ENCODE measurements around the gene PHTF2. TPM values are rescaled to one million over a fixed set of nuclear protein-coding genes. Genes with fewer than 3 reads are reported as not detected.

The PHTF2 gene
- total RNA-seq, 1 donor from 2014 or later, result 27.0 TPM

DNA sequence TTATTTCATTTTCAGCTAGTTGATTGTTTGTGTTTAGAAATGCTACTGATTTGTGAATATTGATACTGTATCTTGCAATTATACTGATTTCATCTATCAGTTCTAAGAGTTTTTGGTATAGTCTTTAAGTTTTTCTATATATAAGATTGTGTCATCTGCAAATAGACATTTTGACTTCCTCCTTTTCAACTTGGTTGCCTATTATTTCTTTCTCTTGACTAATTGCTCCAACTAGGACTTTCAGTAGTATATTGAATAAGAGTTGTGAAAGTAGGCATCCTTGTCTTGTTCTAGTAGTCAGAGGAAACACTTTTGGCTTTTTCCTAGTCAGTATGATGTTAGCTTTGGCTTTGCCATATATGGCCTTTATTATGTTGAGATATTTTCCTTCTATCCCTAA lies 20.4 kb downstream of the PHTF2 start:
- Histone ChIP-seq H3K27ac (ENCODE audit: low read depth, low read length) (no peak overlapping the region), H3K9ac (ENCODE audit: low read length) (no peak overlapping the region), H3K9me3 (ENCODE audit: insufficient read depth, low read depth, low read length) (peaks cover 13% of the 10 kb centered on the region), H3K79me2 (ENCODE audit: insufficient read depth, low read length) (peaks cover 60% of the 10 kb centered on the region), H3K36me3 (ENCODE audit: insufficient read depth, low read length) (no peaks in the 10 kb centered on the region), H3K27me3 (ENCODE audit: insufficient read depth, low read length) (no peaks in the 10 kb centered on the region), H2AFZ (ENCODE audit: low read depth, low read length) (no peak overlapping the region), H4K20me1 (ENCODE audit: insufficient read depth, low read length) (peaks cover 8% of the 10 kb centered on the region), H3K4me2 (ENCODE audit: low read length) (no peak overlapping the region), H3K4me1 (ENCODE audit: insufficient read depth, low read length) (no peaks in the 10 kb centered on the region), H3K4me3 (ENCODE audit: insufficient read depth, low read depth, low read length) (no peak overlapping the region)
- Mint-ChIP-seq H3K4me1 (ENCODE audit: low read depth, unreplicated experiment) (peaks cover 7% of the 10 kb centered on the region), H3K36me3 (ENCODE audit: low read depth, unreplicated experiment) (peaks cover 52% of the 10 kb centered on the region), H3K4me3 (ENCODE audit: unreplicated experiment) (no peak overlapping the region), H3K27ac (ENCODE audit: unreplicated experiment) (no peak overlapping the region), H3K9me3 (ENCODE audit: unreplicated experiment) (peaks cover 37% of the 10 kb centered on the region), H3K27me3 (ENCODE audit: low read depth, unreplicated experiment) (no peaks in the 10 kb centered on the region)
- no peak for DNase-seq (ENCODE audit: low read depth)
- no peak for FAIRE-seq
- TF ChIP-seq EZH2 (IDR thresholded peaks at IDR 0.05; ENCODE audit: insufficient read depth, low read length), result no peak
- TF ChIP-seq, protein P1, sequence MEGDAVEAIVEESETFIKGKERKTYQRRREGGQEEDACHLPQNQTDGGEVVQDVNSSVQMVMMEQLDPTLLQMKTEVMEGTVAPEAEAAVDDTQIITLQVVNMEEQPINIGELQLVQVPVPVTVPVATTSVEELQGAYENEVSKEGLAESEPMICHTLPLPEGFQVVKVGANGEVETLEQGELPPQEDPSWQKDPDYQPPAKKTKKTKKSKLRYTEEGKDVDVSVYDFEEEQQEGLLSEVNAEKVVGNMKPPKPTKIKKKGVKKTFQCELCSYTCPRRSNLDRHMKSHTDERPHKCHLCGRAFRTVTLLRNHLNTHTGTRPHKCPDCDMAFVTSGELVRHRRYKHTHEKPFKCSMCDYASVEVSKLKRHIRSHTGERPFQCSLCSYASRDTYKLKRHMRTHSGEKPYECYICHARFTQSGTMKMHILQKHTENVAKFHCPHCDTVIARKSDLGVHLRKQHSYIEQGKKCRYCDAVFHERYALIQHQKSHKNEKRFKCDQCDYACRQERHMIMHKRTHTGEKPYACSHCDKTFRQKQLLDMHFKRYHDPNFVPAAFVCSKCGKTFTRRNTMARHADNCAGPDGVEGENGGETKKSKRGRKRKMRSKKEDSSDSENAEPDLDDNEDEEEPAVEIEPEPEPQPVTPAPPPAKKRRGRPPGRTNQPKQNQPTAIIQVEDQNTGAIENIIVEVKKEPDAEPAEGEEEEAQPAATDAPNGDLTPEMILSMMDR (IDR thresholded peaks at IDR 0.05; ENCODE audit: insufficient read depth, low read depth, low read length), result no peak

DNA sequence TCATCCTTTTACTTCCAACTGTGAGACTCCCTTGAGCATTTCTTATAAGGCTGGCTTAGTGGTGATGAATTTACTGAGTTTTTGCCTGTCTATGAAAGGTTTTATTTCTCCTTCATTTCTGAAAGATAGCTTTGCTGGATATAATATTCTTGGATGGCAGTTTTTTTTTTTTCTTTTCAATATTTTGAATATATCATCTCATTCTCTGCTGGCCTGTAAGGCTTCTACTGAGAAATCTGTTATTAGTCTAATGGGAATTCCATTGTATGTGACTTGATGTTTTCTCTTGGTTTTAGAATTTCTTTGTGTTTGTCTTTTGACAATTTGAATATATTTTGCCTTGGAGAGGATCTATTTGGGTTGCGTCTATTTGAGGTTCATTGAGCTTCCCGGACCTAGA lies 22.4 kb downstream of the PHTF2 start:
- Histone ChIP-seq H3K27ac (ENCODE audit: low read depth, low read length) (no peak overlapping the region), H3K9ac (ENCODE audit: low read length) (no peak overlapping the region), H3K36me3 (ENCODE audit: insufficient read depth, low read length) (no peaks in the 10 kb centered on the region), H3K27me3 (ENCODE audit: insufficient read depth, low read length) (no peaks in the 10 kb centered on the region), H3K9me3 (ENCODE audit: insufficient read depth, low read depth, low read length) (peaks cover 13% of the 10 kb centered on the region), H4K20me1 (ENCODE audit: insufficient read depth, low read length) (peaks cover 16% of the 10 kb centered on the region), H3K4me3 (ENCODE audit: insufficient read depth, low read depth, low read length) (no peak overlapping the region), H3K79me2 (ENCODE audit: insufficient read depth, low read length) (peaks cover 57% of the 10 kb centered on the region), H3K4me1 (ENCODE audit: insufficient read depth, low read length) (no peaks in the 10 kb centered on the region), H2AFZ (ENCODE audit: low read depth, low read length) (no peak overlapping the region), H3K4me2 (ENCODE audit: low read length) (no peak overlapping the region)
- H3K27ac Mint-ChIP-seq (ENCODE audit: unreplicated experiment), result no peak overlapping the region
- FAIRE-seq (no peak), DNase-seq (ENCODE audit: low read depth) (no peak)
- peaks cover 52% of the 10 kb centered on the region for H3K36me3 Mint-ChIP-seq (ENCODE audit: low read depth, unreplicated experiment)
- H3K9me3 Mint-ChIP-seq (ENCODE audit: unreplicated experiment), result peaks cover 40% of the 10 kb centered on the region
- H3K27me3 Mint-ChIP-seq (ENCODE audit: low read depth, unreplicated experiment), result no peaks in the 10 kb centered on the region
- no peak overlapping the region for H3K4me3 Mint-ChIP-seq (ENCODE audit: unreplicated experiment)
- TF ChIP-seq EZH2 (IDR thresholded peaks at IDR 0.05; ENCODE audit: insufficient read depth, low read length), result no peak
- TF ChIP-seq, protein P1 (IDR thresholded peaks at IDR 0.05; ENCODE audit: insufficient read depth, low read depth, low read length), result no peak
- peaks cover 7% of the 10 kb centered on the region for H3K4me1 Mint-ChIP-seq (ENCODE audit: low read depth, unreplicated experiment)

DNA sequence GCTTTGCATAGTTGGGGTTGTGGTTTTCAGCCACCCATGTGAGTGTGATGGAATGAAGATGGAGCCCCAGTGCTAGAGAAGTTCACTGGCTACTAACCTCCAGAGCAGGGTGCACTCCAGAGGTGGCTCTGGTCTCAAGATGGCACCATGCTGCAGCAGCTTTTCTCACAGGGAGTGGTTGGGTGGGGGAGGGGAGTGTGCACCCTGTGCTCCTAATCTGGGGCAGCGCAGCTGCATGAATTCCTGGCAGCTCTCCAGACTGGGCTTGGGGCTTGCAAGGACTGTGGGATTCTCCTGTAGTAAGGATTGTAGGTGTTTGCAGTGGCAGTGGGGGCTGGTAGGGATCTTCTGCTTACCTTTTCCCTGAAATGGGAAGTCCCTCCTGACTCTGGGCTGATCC lies 23.7 kb downstream of the PHTF2 start:
- no peak overlapping the region for H2AFZ ChIP-seq (ENCODE audit: low read depth, low read length)
- Mint-ChIP-seq H3K27ac (ENCODE audit: unreplicated experiment) (no peak overlapping the region), H3K4me1 (ENCODE audit: low read depth, unreplicated experiment) (peaks cover 7% of the 10 kb centered on the region), H3K27me3 (ENCODE audit: low read depth, unreplicated experiment) (no peaks in the 10 kb centered on the region), H3K36me3 (ENCODE audit: low read depth, unreplicated experiment) (peaks cover 49% of the 10 kb centered on the region), H3K4me3 (ENCODE audit: unreplicated experiment) (no peak overlapping the region), H3K9me3 (ENCODE audit: unreplicated experiment) (peaks cover 32% of the 10 kb centered on the region)
- H3K27ac ChIP-seq (ENCODE audit: low read depth, low read length), result no peak overlapping the region
- DNase-seq (ENCODE audit: low read depth) (no peak), FAIRE-seq (no peak)
- peaks cover 53% of the 10 kb centered on the region for H3K79me2 ChIP-seq (ENCODE audit: insufficient read depth, low read length)
- H3K36me3 ChIP-seq (ENCODE audit: insufficient read depth, low read length), result no peaks in the 10 kb centered on the region
- no peaks in the 10 kb centered on the region for H3K27me3 ChIP-seq (ENCODE audit: insufficient read depth, low read length)
- H4K20me1 ChIP-seq (ENCODE audit: insufficient read depth, low read length), result peaks cover 22% of the 10 kb centered on the region
- no peak overlapping the region for H3K4me3 ChIP-seq (ENCODE audit: insufficient read depth, low read depth, low read length)
- no peak overlapping the region for H3K9ac ChIP-seq (ENCODE audit: low read length)
- H3K4me1 ChIP-seq (ENCODE audit: insufficient read depth, low read length), result no peaks in the 10 kb centered on the region
- TF ChIP-seq, protein P1 (IDR thresholded peaks at IDR 0.05; ENCODE audit: insufficient read depth, low read depth, low read length), result no peak
- TF ChIP-seq EZH2 (IDR thresholded peaks at IDR 0.05; ENCODE audit: insufficient read depth, low read length), result no peak
- H3K9me3 ChIP-seq (ENCODE audit: insufficient read depth, low read depth, low read length), result peaks cover 13% of the 10 kb centered on the region
- no peak overlapping the region for H3K4me2 ChIP-seq (ENCODE audit: low read length)

Data from astrocyte (in vitro differentiated cells and primary cell).